Trophoblast cell (in vitro differentiated cells and primary cell): ENCODE data around the gene HCN1.
A peak's percentile ranks its signal among the peaks of the same experiment; 100 is the strongest.
"Not testable (repeated sequence)": the region's sequence is repeated elsewhere in the genome, so short reads cannot be mapped to it uniquely, and the experiment has no call there.

ENCODE experiments used
- DNase-seq, 2 donors: peaks; one replicate each; pipeline ENCODE4 v3.0.0-alpha.2; 2016
- H2AFZ ChIP-seq: 2 replicates; pipeline ENCODE4 v1.6.1; 2013; ENCODE audit warnings: low read length, moderate library complexity, mild to moderate bottlenecking; ENCODE audit not compliant: insufficient read depth, poor library complexity
- H2AK5ac ChIP-seq: 2 replicates; pipeline ENCODE4 v1.6.1; 2013; ENCODE audit warnings: mild to moderate bottlenecking, low read length
- H2BK120ac ChIP-seq: 2 replicates; pipeline ENCODE4 v1.6.1; 2013; ENCODE audit warnings: low read length, mild to moderate bottlenecking, moderate library complexity; ENCODE audit not compliant: insufficient read depth, poor library complexity
- H2BK12ac ChIP-seq: 2 replicates; pipeline ENCODE4 v1.6.1; 2013; ENCODE audit warnings: mild to moderate bottlenecking, low read length, moderate library complexity
- H2BK5ac ChIP-seq: 2 replicates; pipeline ENCODE4 v1.6.1; 2013; ENCODE audit warnings: low read length, low read depth, moderate library complexity, mild to moderate bottlenecking; ENCODE audit not compliant: poor library complexity
- H3K14ac ChIP-seq: 2 replicates; pipeline ENCODE4 v1.6.1; 2013; ENCODE audit warnings: mild to moderate bottlenecking, low read length
- H3K18ac ChIP-seq: 2 replicates; pipeline ENCODE4 v1.6.1; 2013; ENCODE audit warnings: mild to moderate bottlenecking, low read length
- H3K23ac ChIP-seq: 2 replicates; pipeline ENCODE4 v1.6.1; 2013; ENCODE audit warnings: low read length
- H3K27ac ChIP-seq: 2 replicates; pipeline ENCODE4 v1.5.1; 2013; ENCODE audit warnings: low read depth, mild to moderate bottlenecking, inconsistent platforms, low read length, moderate library complexity
- H3K27me3 ChIP-seq: 2 replicates; pipeline ENCODE4 v1.6.1; 2013; ENCODE audit warnings: inconsistent platforms, mild to moderate bottlenecking, low read length, moderate library complexity; ENCODE audit not compliant: insufficient read depth
- H3K36me3 ChIP-seq, 2 experiments: 1 replicate in 1 of 2; 2 replicates in 1 of 2; pipeline ENCODE4 v1.6.1; 2013; ENCODE audit warnings: low read length in 2 of 2, mild to moderate bottlenecking in 2 of 2, moderate library complexity in 1 of 2; ENCODE audit not compliant: insufficient read depth in 2 of 2, control insufficient read depth in 1 of 2
- H3K4ac ChIP-seq: 2 replicates; pipeline ENCODE4 v1.6.1; 2013; ENCODE audit warnings: low read depth, mild to moderate bottlenecking, low read length, moderate library complexity
- H3K4me1 ChIP-seq, 2 experiments: 1 replicate in 1 of 2; 2 replicates in 1 of 2; pipeline ENCODE4 v1.6.1; 2013; ENCODE audit warnings: low read length in 2 of 2, mild to moderate bottlenecking in 2 of 2, moderate library complexity in 1 of 2; ENCODE audit not compliant: insufficient read depth in 2 of 2, control insufficient read depth in 1 of 2
- H3K4me2 ChIP-seq: 2 replicates; pipeline ENCODE4 v1.6.1; 2013; ENCODE audit warnings: inconsistent platforms, mild to moderate bottlenecking, low read length, moderate library complexity
- H3K4me3 ChIP-seq: 2 replicates; pipeline ENCODE4 v1.5.1; 2013; ENCODE audit warnings: mild to moderate bottlenecking, low read depth, low read length, inconsistent platforms
- H3K79me1 ChIP-seq: one replicate; pipeline ENCODE4 v1.6.1; 2013; ENCODE audit warnings: low read length
- H3K79me2 ChIP-seq: 2 replicates; pipeline ENCODE4 v1.6.1; 2013; ENCODE audit warnings: low read length, mild to moderate bottlenecking; ENCODE audit not compliant: control insufficient read depth, insufficient read depth, poor library complexity
- H3K9ac ChIP-seq: 2 replicates; pipeline ENCODE4 v1.6.1; 2013; ENCODE audit warnings: mild to moderate bottlenecking, low read length
- H3K9me3 ChIP-seq: 2 replicates; pipeline ENCODE4 v1.6.1; 2013; ENCODE audit warnings: low read depth, mild to moderate bottlenecking, control low read depth, inconsistent platforms, low read length; ENCODE audit not compliant: insufficient read depth
- H4K12ac ChIP-seq: 2 replicates; pipeline ENCODE4 v1.6.1; 2013; ENCODE audit warnings: low read depth, mild to moderate bottlenecking, low read length, moderate library complexity
- H4K8ac ChIP-seq: 2 replicates; pipeline ENCODE4 v1.6.1; 2013; ENCODE audit warnings: low read depth, mild to moderate bottlenecking, low read length, moderate library complexity
- H4K91ac ChIP-seq: one replicate; pipeline ENCODE4 v1.6.1; 2013; ENCODE audit warnings: low read depth, mild to moderate bottlenecking, low read length, moderate library complexity
- WGBS: extraction: QIAGEN DNeasy Blood & Tissue Kit; methylation state at CpG from one replicate; pipeline ENCODE4 v1.1.7; 2013; ENCODE audit warnings: missing lambda C conversion rate; ENCODE audit not compliant: insufficient read length, insufficient coverage; ENCODE audit errors: extremely low coverage; 5-methylcytosine and 5-hydroxymethylcytosine counted together

HCN1 gene

DNA sequence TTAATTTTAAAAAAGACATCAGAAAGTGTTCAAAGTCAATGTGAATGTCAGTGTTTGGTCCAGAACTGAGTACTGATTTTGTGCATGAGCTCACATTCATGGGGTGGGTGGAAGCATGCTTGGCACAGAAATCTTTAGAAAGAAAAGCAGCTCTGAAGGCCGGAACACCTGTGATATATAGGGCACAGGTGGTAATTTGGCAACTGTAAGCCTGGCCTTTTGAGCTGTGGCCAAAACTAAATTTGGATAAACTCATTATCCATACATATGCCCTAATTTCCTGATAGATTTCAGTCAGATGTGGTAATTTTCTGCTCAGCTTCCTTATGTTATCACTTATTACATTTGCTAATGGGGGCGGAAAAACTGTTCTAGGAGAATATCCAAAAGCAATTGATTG is 211.4 kb downstream of the HCN1 start:
- DNase-seq: no peak
- Histone ChIP-seq H3K23ac (no peak overlapping the region), H4K12ac (no peak overlapping the region), H4K8ac (no peak overlapping the region), H3K18ac (no peak overlapping the region), H3K4me2 (no peak overlapping the region), H2BK5ac (no peak overlapping the region), H3K79me1 (no peaks in the 10 kb centered on the region), H2BK12ac (no peak overlapping the region), H3K4me1 (no peaks in the 10 kb centered on the region), H2AFZ (no peak overlapping the region), H3K14ac (no peak overlapping the region), H3K9ac (no peak overlapping the region), H4K91ac (no peak overlapping the region), H2AK5ac (no peak overlapping the region), H3K4ac (no peak overlapping the region), H3K9me3 (no peaks in the 10 kb centered on the region), H3K4me3 (no peak overlapping the region), H3K27me3 (no peaks in the 10 kb centered on the region), H2BK120ac (no peak overlapping the region), H3K79me2 (no peaks in the 10 kb centered on the region), H3K36me3 (no peaks in the 10 kb centered on the region), H3K27ac (no peak overlapping the region)
- no CpG with 5 or more reads among the region's 2 CpGs for WGBS

DNA sequence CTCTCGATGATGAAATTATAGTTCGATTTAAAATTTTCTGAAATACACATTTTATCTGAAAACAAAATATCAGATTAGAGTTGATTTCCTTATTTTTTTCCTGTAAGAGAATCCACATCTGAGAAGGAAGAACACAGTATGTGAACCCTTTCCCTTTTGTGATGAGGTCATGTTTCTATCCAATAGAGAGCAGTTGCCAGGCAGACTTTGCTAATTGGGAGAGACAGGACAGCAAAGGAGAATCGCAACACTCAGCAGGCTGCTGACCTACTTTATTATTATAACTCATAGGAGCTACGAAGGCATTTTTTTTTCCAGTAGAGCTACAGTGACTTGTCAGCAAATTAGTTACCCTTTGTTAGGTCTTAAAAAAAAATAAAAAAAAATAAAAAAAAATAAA is 242.1 kb downstream of the HCN1 start:
- H3K4me1 ChIP-seq: no peaks in the 10 kb centered on the region
- H3K4me3 ChIP-seq: no peak overlapping the region
- no peak overlapping the region for H2AK5ac ChIP-seq
- no CpG with 5 or more reads among the region's 4 CpGs for WGBS
- H3K14ac ChIP-seq: no peak overlapping the region
- no peaks in the 10 kb centered on the region for H3K79me2 ChIP-seq
- H3K27ac ChIP-seq: no peak overlapping the region
- no peak overlapping the region for H3K9ac ChIP-seq
- H3K4me2 ChIP-seq: no peak overlapping the region
- no peaks in the 10 kb centered on the region for H3K79me1 ChIP-seq
- no peak overlapping the region for H4K12ac ChIP-seq
- H2AFZ ChIP-seq: no peak overlapping the region
- H3K27me3 ChIP-seq: no peaks in the 10 kb centered on the region
- no peak overlapping the region for H2BK120ac ChIP-seq
- no peaks in the 10 kb centered on the region for H3K36me3 ChIP-seq
- H3K18ac ChIP-seq: no peak overlapping the region
- no peak overlapping the region for H4K8ac ChIP-seq
- H2BK12ac ChIP-seq: no peak overlapping the region
- no peak overlapping the region for H3K4ac ChIP-seq
- no peak overlapping the region for H3K23ac ChIP-seq
- no peak overlapping the region for H2BK5ac ChIP-seq
- DNase-seq: peak in 1 of 2 donors; percentile 2
- no peaks in the 10 kb centered on the region for H3K9me3 ChIP-seq
- no peak overlapping the region for H4K91ac ChIP-seq

DNA sequence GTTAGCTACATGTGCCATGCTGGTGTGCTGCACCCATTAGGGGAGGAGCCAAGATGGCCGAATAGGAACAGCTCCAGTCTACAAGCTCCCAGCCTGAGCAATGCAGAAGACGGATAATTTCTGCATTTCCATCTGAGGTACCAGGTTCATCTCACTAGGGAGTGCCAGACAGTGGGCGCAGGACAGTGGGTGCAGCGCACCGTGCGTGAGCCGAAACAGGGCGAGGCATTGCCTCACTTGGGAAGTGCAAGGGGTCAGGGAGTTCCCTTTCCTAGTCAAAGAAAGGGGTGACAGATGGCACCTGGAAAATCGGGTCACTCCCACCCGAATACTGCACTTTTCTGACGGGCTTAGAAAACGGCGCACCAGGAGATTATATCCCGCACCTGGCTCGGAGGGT is 251.3 kb downstream of the HCN1 start:
- not testable (repeated sequence) for H4K12ac ChIP-seq
- WGBS: no CpG with 5 or more reads among the region's 15 CpGs

DNA sequence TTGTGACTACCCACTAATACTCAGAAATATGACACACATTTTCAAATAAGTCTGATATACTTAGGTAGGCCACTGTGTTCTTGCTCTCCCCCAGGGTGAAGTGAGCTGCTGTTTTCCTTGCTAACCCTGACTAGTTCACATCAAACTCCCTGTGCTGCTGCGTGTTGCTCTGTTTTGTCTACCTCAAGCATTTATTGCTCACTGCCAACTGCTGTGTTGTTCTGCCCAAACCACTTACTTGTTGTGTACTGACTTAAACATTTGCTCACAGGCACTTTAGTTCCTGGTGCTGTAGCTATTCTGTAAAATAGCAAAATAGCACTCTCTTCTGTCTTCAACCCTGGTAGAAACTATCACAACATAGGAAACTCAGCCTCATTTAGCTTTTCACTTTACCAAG is 255.7 kb downstream of the HCN1 start:
- Histone ChIP-seq H2AFZ (no peak overlapping the region), H3K4me3 (no peak overlapping the region), H3K23ac (no peak overlapping the region), H3K9ac (no peak overlapping the region), H3K14ac (no peak overlapping the region), H4K91ac (no peak overlapping the region), H2BK5ac (no peak overlapping the region), H3K4ac (no peak overlapping the region), H3K27ac (no peak overlapping the region), H2AK5ac (no peak overlapping the region), H3K27me3 (no peaks in the 10 kb centered on the region), H3K4me2 (no peak overlapping the region), H3K18ac (no peak overlapping the region), H3K4me1 (no peaks in the 10 kb centered on the region), H4K8ac (no peak overlapping the region), H4K12ac (no peak overlapping the region), H3K9me3 (peaks cover 3% of the 10 kb centered on the region), H3K79me2 (no peaks in the 10 kb centered on the region), H2BK12ac (no peak overlapping the region), H3K36me3 (no peaks in the 10 kb centered on the region), H2BK120ac (no peak overlapping the region), H3K79me1 (no peaks in the 10 kb centered on the region)
- WGBS: no CpG with 5 or more reads among the region's 1 CpG
- DNase-seq: no peak

More for the DNA sequence above, 251.3 kb downstream of the HCN1 start:
- not testable (repeated sequence) for H4K91ac ChIP-seq, H2BK5ac ChIP-seq, H3K4me2 ChIP-seq, H3K18ac ChIP-seq, H2BK12ac ChIP-seq, H4K8ac ChIP-seq, H3K9ac ChIP-seq, H3K9me3 ChIP-seq, H3K4me1 ChIP-seq, H3K23ac ChIP-seq, H2AFZ ChIP-seq, H3K79me2 ChIP-seq, H3K27me3 ChIP-seq, H3K36me3 ChIP-seq, DNase-seq, H2AK5ac ChIP-seq, H3K4ac ChIP-seq, H3K4me3 ChIP-seq, H3K27ac ChIP-seq, H3K14ac ChIP-seq, H3K79me1 ChIP-seq, H2BK120ac ChIP-seq
